C4-2B (cell line): ENCODE results near the gene SMIM1.

ENCODE experiments used
- CTCF ChIP-seq: fragments of 450-650 bp; conservative IDR thresholded peaks from 2 replicates; pipeline ENCODE4 v1.5.1; 2017; ENCODE audit warnings: mild to moderate bottlenecking
- ZFX ChIP-seq: fragments of 450-650 bp; IDR thresholded peaks from 2 replicates; pipeline ENCODE4 v1.6.1; 2017

DNA sequence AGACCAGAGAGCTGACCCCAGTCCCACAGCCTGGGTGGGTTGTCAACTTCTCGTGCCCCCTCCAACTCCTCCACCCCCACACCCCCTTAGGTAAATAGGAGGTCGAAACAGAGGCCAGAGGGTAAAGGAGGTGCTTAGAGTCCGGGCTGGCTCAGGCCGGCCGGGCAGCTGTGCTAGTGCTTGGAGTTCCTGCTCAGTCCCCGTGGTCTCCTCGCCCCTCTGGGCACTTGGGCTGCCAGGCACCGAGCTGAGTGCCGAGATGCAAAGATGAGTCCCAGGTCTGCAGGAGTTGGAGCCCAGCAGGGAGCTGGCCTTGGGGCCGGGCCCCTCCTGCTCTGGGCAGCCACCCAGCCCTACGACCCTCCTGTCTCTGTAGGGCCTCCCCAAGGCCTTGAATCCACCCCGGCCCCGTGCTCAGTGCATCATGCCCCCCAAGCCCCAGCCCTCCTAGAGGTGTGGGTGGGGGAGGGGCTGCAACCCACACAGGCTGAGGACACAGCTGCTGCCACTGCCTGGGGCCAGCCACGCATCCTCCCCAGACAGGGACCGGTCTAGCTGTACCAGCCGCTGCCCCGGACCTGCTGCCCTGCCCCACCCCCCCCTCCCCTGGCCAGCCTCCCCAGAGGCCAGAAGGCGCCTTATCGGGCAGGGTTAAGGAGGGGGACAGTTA, 1.9 kb downstream of the SMIM1 start:
- TF ChIP-seq CTCF = no peak
- no peak for TF ChIP-seq ZFX
